IMR-90 (cell line): ENCODE results near the gene IL17RE. TPM values are rescaled to one million over a fixed set of nuclear protein-coding genes. Genes with fewer than 3 reads are reported as not detected.
A peak's percentile ranks its signal among the peaks of the same experiment; 100 is the strongest.
"Not testable (repeated sequence)": the region's sequence is repeated elsewhere in the genome, so short reads cannot be mapped to it uniquely, and the experiment has no call there.

Experiments
- ATAC-seq: fragments of 200-7000 bp; cut with Tn5 transposase; 2 replicates; pipeline ENCODE4 v1.9.1; 2020; ENCODE audit warnings: low read depth, mild to moderate bottlenecking, moderate library complexity
- BruUV-seq: library from RNA; stranded (reverse); fragments of 400-500 nt; replicated peaks from 2 replicates; lab custom pipeline; 2021; lab: Mats Ljungman, UMichigan
- CTCF ChIA-PET: fragments of 300-600 bp; formaldehyde crosslinking; extraction: SDS; loops from one replicate; lab custom pipeline; 2021; ENCODE audit warnings: antibody characterized with exemption; lab: Yijun Ruan, JAX
- POLR2A ChIA-PET: fragments of 300-600 bp; sonication (Branson Sonifier 250); formaldehyde crosslinking; loops from one replicate; lab custom pipeline; 2022; ENCODE audit warnings: antibody characterized with exemption; ENCODE audit not compliant: unreplicated experiment; lab: Charles Lee
- DNase-seq: peaks from one replicate; pipeline ENCODE4 v3.0.0; 2013
- H2AFZ ChIP-seq: replicated peaks from 2 replicates; pipeline ENCODE3; 2013; ENCODE audit warnings: low read length, mild to moderate bottlenecking; ENCODE audit not compliant: poor library complexity
- H2AK5ac ChIP-seq: 2 replicates; pipeline ENCODE4 v1.6.1; 2013; ENCODE audit warnings: low read depth, low read length, inconsistent platforms
- H2AK9ac ChIP-seq: replicated peaks from 2 replicates; pipeline ENCODE3; 2013; ENCODE audit warnings: mild to moderate bottlenecking, low read depth, low read length, moderate library complexity; ENCODE audit not compliant: poor library complexity
- H2BK120ac ChIP-seq: 2 replicates; pipeline ENCODE4 v1.6.1; 2013; ENCODE audit warnings: low read depth, low read length, inconsistent platforms
- H2BK15ac ChIP-seq: 3 replicates; pipeline ENCODE4 v1.6.1; 2013; ENCODE audit warnings: low read depth, low read length, inconsistent platforms
- H2BK20ac ChIP-seq: 2 replicates; pipeline ENCODE4 v1.6.1; 2013; ENCODE audit warnings: low read depth, mild to moderate bottlenecking, inconsistent platforms, low read length, moderate library complexity
- H2BK5ac ChIP-seq: 2 replicates; pipeline ENCODE4 v1.6.1; 2013; ENCODE audit warnings: mild to moderate bottlenecking, low read depth, low read length, inconsistent platforms; ENCODE audit not compliant: poor library complexity, severe bottlenecking
- H3K14ac ChIP-seq: replicated peaks from 2 replicates; pipeline ENCODE4 v1.6.1; 2013; ENCODE audit warnings: low read depth, low read length, inconsistent platforms
- H3K18ac ChIP-seq: 2 replicates; pipeline ENCODE4 v1.6.1; 2013; ENCODE audit warnings: low read depth, low read length, control low read depth
- H3K23ac ChIP-seq: 2 replicates; pipeline ENCODE4 v1.6.1; 2013; ENCODE audit warnings: low read depth, low read length, inconsistent platforms
- H3K27ac ChIP-seq: 2 replicates; pipeline ENCODE4 v1.5.1; 2013; ENCODE audit warnings: mild to moderate bottlenecking, control low read depth, low read length; ENCODE audit not compliant: insufficient read depth
- H3K27me3 ChIP-seq: 2 replicates; pipeline ENCODE4 v1.6.1; 2013; ENCODE audit warnings: low read length; ENCODE audit not compliant: control insufficient read depth, insufficient read depth
- H3K36me3 ChIP-seq: 2 replicates; pipeline ENCODE4 v1.6.1; 2013; ENCODE audit warnings: low read length, mixed read lengths; ENCODE audit not compliant: control insufficient read depth, insufficient read depth
- H3K4ac ChIP-seq: 2 replicates; pipeline ENCODE4 v1.6.1; 2013; ENCODE audit warnings: low read depth, low read length, inconsistent platforms
- H3K4me1 ChIP-seq: 2 replicates; pipeline ENCODE4 v1.6.1; 2013; ENCODE audit warnings: low read length, mixed read lengths; ENCODE audit not compliant: control insufficient read depth, insufficient read depth
- H3K4me2 ChIP-seq: 2 replicates; pipeline ENCODE4 v1.6.1; 2013; ENCODE audit warnings: low read depth, mild to moderate bottlenecking, control low read depth, low read length, moderate library complexity
- H3K4me3 ChIP-seq: 2 replicates; pipeline ENCODE4 v1.5.1; 2013; ENCODE audit warnings: low read depth, mild to moderate bottlenecking, control low read depth, low read length, moderate library complexity; ENCODE audit not compliant: insufficient read depth
- H3K56ac ChIP-seq: 2 replicates; pipeline ENCODE4 v1.6.1; 2013; ENCODE audit warnings: low read length, inconsistent platforms; ENCODE audit not compliant: insufficient read depth; ENCODE audit errors: extremely low read depth
- H3K79me1 ChIP-seq, 2 experiments: 2 replicates each; pipeline ENCODE4 v1.6.1; 2013; ENCODE audit warnings: low read length in 2 of 2, inconsistent platforms in 1 of 2, low read depth in 1 of 2
- H3K9ac ChIP-seq: 2 replicates; pipeline ENCODE4 v1.6.1; 2013; ENCODE audit warnings: low read depth, low read length, control low read depth
- H3K9me1 ChIP-seq: 2 replicates; pipeline ENCODE4 v1.6.1; 2013; ENCODE audit warnings: low read length, inconsistent platforms; ENCODE audit not compliant: insufficient read depth
- H3K9me3 ChIP-seq: 2 replicates; pipeline ENCODE4 v1.6.1; 2013; ENCODE audit warnings: low read length; ENCODE audit not compliant: control insufficient read depth, insufficient read depth
- H4K20me1 ChIP-seq: 2 replicates; pipeline ENCODE4 v1.6.1; 2013; ENCODE audit warnings: low read length, inconsistent platforms; ENCODE audit not compliant: insufficient read depth
- H4K5ac ChIP-seq: 2 replicates; pipeline ENCODE4 v1.6.1; 2013; ENCODE audit warnings: mild to moderate bottlenecking, low read depth, low read length, control low read depth
- H4K8ac ChIP-seq, 2 experiments: 2 replicates each; pipeline ENCODE4 v1.6.1; 2013; ENCODE audit warnings: low read depth in 2 of 2, low read length in 2 of 2, control low read depth in 1 of 2, inconsistent platforms in 1 of 2
- H4K91ac ChIP-seq: 2 replicates; pipeline ENCODE4 v1.6.1; 2013; ENCODE audit warnings: low read depth, low read length, inconsistent platforms; ENCODE audit not compliant: insufficient read depth
- CEBPB ChIP-seq: IDR thresholded peaks from 2 replicates; pipeline ENCODE4 v1.6.1; 2012; ENCODE audit warnings: low read depth, low read length, improper control_type of control experiment
- WGBS, 2 experiments: methylation state at CpG; one replicate each; pipeline versions ENCODE4 v1.1.5 to v1.1.7; 2013; ENCODE audit warnings: missing lambda C conversion rate in 2 of 2; ENCODE audit not compliant: insufficient read length in 1 of 2; ENCODE audit errors: extremely low coverage in 2 of 2; 5-methylcytosine and 5-hydroxymethylcytosine counted together
- dilution Hi-C: fragments of 300-500 bp; cut with HindIII; formaldehyde crosslinking; loops from one replicate; pipeline ENCODE4 v1.14.3; 2018; ENCODE audit warnings: low sequenced_read_pairs; ENCODE audit not compliant: unreplicated experiment
- in situ Hi-C: fragments of 300-500 bp; cut with MboI; formaldehyde crosslinking; loops from 3 replicates; pipeline ENCODE4 v1.14.3; 2019; ENCODE audit warnings: low sequenced_read_pairs, inconsistent platforms, mixed read lengths
- intact Hi-C: fragments of 100-400 bp; cut with micrococcal nuclease; formaldehyde crosslinking; loops from 2 replicates; pipeline ENCODE4 v1.10.0; 2022
- polyA plus RNA-seq, 3 experiments: library from polyadenylated mRNA; depleted of rRNA; stranded (reverse); fragments of >200 nt; gene quantifications; 2 replicates each; pipeline ENCODE4 v1.2.3, GENCODE V29; 2012; ENCODE audit warnings: low replicate concordance in 1 of 3
- total RNA-seq: library from RNA; depleted of rRNA; stranded (reverse); fragments of >200 nt; gene quantifications from 2 replicates; pipeline ENCODE4 v1.2.3, GENCODE V29; 2012

Gene IL17RE
- total and polyA plus RNA-seq, 2 of the 4 experiments (the other 2 are of a cell fraction), result 0.90 to 7.2 TPM

DNA sequence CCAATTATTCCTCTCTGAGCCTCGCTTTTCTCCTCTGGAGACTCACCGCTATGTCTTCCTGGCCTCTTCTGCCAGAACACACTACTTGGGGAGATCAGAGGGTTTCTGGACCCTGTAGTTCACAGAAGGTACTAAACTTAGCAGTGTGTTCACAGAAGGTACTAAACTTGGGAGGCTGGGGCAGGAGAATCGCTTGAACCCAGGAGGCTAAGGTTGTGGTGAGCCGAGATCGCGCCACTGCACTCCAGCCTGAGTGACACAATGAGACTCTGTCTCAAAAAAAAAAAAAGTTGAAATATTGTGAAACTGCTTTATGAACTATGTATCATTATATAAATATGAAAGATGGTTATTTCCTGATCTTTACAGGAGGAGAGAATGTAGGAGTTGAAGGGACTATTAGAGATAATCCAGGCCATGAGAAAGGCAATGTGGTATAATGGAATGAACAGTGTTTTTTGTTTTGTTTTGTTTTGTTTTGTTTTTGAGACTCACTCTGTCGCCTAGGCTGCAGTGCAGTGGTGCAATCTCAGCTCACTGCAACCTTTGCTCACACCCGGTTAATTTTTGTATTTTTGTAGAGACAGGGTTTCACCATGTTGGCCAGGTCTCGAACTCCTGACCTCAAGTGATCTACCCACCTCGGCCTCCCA lies 5.8 kb upstream of the IL17RE start:
- H3K9me3 ChIP-seq, H3K14ac ChIP-seq, BruUV-seq, dilution Hi-C loops, H3K4me2 ChIP-seq, H2BK15ac ChIP-seq, H4K5ac ChIP-seq, in situ Hi-C loops, H2AK5ac ChIP-seq, H2BK5ac ChIP-seq, H3K27me3 ChIP-seq, H3K4me1 ChIP-seq, H2AFZ ChIP-seq, H3K9ac ChIP-seq, DNase-seq, H2AK9ac ChIP-seq, H3K56ac ChIP-seq, intact Hi-C loops, H3K27ac ChIP-seq, H2BK120ac ChIP-seq, POLR2A ChIA-PET, H4K8ac ChIP-seq, H3K4ac ChIP-seq, CTCF ChIA-PET, H4K20me1 ChIP-seq, H4K91ac ChIP-seq, H3K4me3 ChIP-seq, H3K18ac ChIP-seq, H2BK20ac ChIP-seq, H3K23ac ChIP-seq, ATAC-seq: not testable (repeated sequence)
- TF ChIP-seq CEBPB, result 0 out of 2 replicates have a peak, but pooled peaks have one; percentile 27
- Histone ChIP-seq H3K36me3 (peaks cover 15% of the 10 kb centered on the region), H3K9me1 (peaks cover 13% of the 10 kb centered on the region), H3K79me1 (peaks cover 26 to 48% of the 10 kb centered on the region in 2 experiments)
- 100% methylated on average over 1 of the region's 10 CpGs; no CpG with 5 or more reads in 1 of the 2 experiments for WGBS, 2 experiments
